ENCODE measurements around the gene BNC2. TPM values are rescaled to one million over a fixed set of nuclear protein-coding genes. Genes with fewer than 3 reads are reported as not detected.

The BNC2 gene
- total RNA-seq, 1 experiment from 2014 or later = 43.6 TPM

- no peak overlapping the region for H2BK5ac ChIP-seq (ENCODE audit: insufficient read length, low read length)
- peak overlapping the region in 2 of 3 experiments; percentile 45 to 87; a peak in 3 of 7 replicates for H3K27ac Mint-ChIP-seq
- no peak overlapping the region for H3K4me2 ChIP-seq (ENCODE audit: insufficient read depth, insufficient read length, low read length)
- no peaks in the 10 kb centered on the region for H3K27me3 ChIP-seq (ENCODE audit: insufficient read depth, low read length)
- no CpG with 5 or more reads among the region's 3 CpGs for WGBS (ENCODE audit: extremely low coverage, insufficient read length, low lambda C conversion rate)
- H3K27ac ChIP-seq (ENCODE audit: insufficient read length, low read depth, low read length) = no peak overlapping the region
- H3K36me3 Mint-ChIP-seq (ENCODE audit: insufficient read depth in 1 of 3, low read depth in 3 of 3) = no peaks in the 10 kb centered on the region
- no peak overlapping the region for H2BK15ac ChIP-seq (ENCODE audit: low read depth, low read length)
- no peak overlapping the region for H4K5ac ChIP-seq (ENCODE audit: insufficient read length, low read depth, low read length)
- H3K9me3 ChIP-seq (ENCODE audit: control insufficient read depth, low read depth, low read length) = no peaks in the 10 kb centered on the region
- TF ChIP-seq, protein P1, sequence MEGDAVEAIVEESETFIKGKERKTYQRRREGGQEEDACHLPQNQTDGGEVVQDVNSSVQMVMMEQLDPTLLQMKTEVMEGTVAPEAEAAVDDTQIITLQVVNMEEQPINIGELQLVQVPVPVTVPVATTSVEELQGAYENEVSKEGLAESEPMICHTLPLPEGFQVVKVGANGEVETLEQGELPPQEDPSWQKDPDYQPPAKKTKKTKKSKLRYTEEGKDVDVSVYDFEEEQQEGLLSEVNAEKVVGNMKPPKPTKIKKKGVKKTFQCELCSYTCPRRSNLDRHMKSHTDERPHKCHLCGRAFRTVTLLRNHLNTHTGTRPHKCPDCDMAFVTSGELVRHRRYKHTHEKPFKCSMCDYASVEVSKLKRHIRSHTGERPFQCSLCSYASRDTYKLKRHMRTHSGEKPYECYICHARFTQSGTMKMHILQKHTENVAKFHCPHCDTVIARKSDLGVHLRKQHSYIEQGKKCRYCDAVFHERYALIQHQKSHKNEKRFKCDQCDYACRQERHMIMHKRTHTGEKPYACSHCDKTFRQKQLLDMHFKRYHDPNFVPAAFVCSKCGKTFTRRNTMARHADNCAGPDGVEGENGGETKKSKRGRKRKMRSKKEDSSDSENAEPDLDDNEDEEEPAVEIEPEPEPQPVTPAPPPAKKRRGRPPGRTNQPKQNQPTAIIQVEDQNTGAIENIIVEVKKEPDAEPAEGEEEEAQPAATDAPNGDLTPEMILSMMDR (conservative IDR thresholded peaks at IDR 0.05) = no peak
- H4K8ac ChIP-seq (replicated peaks; ENCODE audit: insufficient read length, low read depth, low read length) = no peak overlapping the region
- H3K4me1 Mint-ChIP-seq = peaks cover 41 to 53% of the 10 kb centered on the region in 2 experiments
- no peaks in the 10 kb centered on the region for H3K27me3 Mint-ChIP-seq (ENCODE audit: low read depth)
- no peak overlapping the region for H4K91ac ChIP-seq (ENCODE audit: insufficient read length, low read depth, low read length)
- H3K18ac ChIP-seq (ENCODE audit: insufficient read length, low read depth, low read length) = no peak overlapping the region
- no peak overlapping the region for H3K4me3 Mint-ChIP-seq
- H3K9me3 Mint-ChIP-seq = no peaks in the 10 kb centered on the region
- H3K79me2 ChIP-seq (ENCODE audit: insufficient read depth, low read length) = 0 out of 2 replicates have a peak, but pooled peaks cover 2% of the 10 kb centered on the region
- no peak overlapping the region for H3K23ac ChIP-seq (ENCODE audit: insufficient read length, low read depth, low read length)
- H2AFZ ChIP-seq (ENCODE audit: low read length) = no peak overlapping the region
- H2BK120ac ChIP-seq (ENCODE audit: low read depth, low read length, poor library complexity, severe bottlenecking) = no peak overlapping the region
- no peak overlapping the region for H3K56ac ChIP-seq (ENCODE audit: insufficient read length, low read depth, low read length)
- DNase-seq = no peak
- H2AK5ac ChIP-seq (ENCODE audit: insufficient read length, low read length) = no peak overlapping the region
- H4K20me1 ChIP-seq (ENCODE audit: control insufficient read depth, insufficient read depth, insufficient read length) = no peaks in the 10 kb centered on the region
- no peaks in the 10 kb centered on the region for H3K79me1 ChIP-seq (ENCODE audit: insufficient read depth, low read depth, low read length, poor library complexity, severe bottlenecking)
- H3K9ac ChIP-seq (ENCODE audit: extremely low read depth, insufficient read length, low read length) = no peak overlapping the region
- H3T11ph ChIP-seq (ENCODE audit: low read length) = no peak overlapping the region
- no peaks in the 10 kb centered on the region for H3K23me2 ChIP-seq (ENCODE audit: insufficient read length, low read depth, low read length, poor library complexity, severe bottlenecking)
- H3K4ac ChIP-seq (ENCODE audit: low read depth, low read length) = no peak overlapping the region
- H3K14ac ChIP-seq (ENCODE audit: insufficient read depth, low read length) = no peak overlapping the region
- peaks cover 6% of the 10 kb centered on the region for H3K4me1 ChIP-seq (ENCODE audit: insufficient read depth, low read length)
- H2BK20ac ChIP-seq (ENCODE audit: low read depth, low read length, poor library complexity, severe bottlenecking) = no peak overlapping the region
- no peak overlapping the region for H2BK12ac ChIP-seq (ENCODE audit: insufficient read length, low read depth, low read length)
These were observed 294.6 kb downstream of the BNC2 start for GRCh38 chr9:16575986-16576245.

All from H9 (cell line).